GM18873 (cell line): Measurements from ENCODE around the gene VIPR1.

Experiments
- ATAC-seq: cut with Tn5 transposase; IDR thresholded peaks from one replicate; pipeline ENCODE4 v1.9.1; 2021; ENCODE audit warnings: mild to moderate bottlenecking, moderate library complexity, moderate number of reproducible peaks; ENCODE audit not compliant: unreplicated experiment, low FRiP score

VIPR1 gene

GRCh38 chr3:42509111-42509510 lies 6.7 kb downstream of the VIPR1 start:
- no peak for ATAC-seq

- ATAC-seq: no peak
These were observed 7.9 kb downstream of the VIPR1 start for GRCh38 chr3:42510325-42510724.

GRCh38 chr3:42511201-42511600 lies 8.8 kb downstream of the VIPR1 start:
- ATAC-seq: no peak

- no peak for ATAC-seq
These were observed 9.3 kb downstream of the VIPR1 start for GRCh38 chr3:42511736-42512135.

- no peak for ATAC-seq
These were observed 10.7 kb downstream of the VIPR1 start for GRCh38 chr3:42513121-42513520.

GRCh38 chr3:42513521-42513920 lies 11.1 kb downstream of the VIPR1 start:
- ATAC-seq: no peak

GRCh38 chr3:42514876-42515275 lies 12.4 kb downstream of the VIPR1 start:
- ATAC-seq: no peak

GRCh38 chr3:42515391-42515916 lies 13.0 kb downstream of the VIPR1 start:
- no peak for ATAC-seq

GRCh38 chr3:42515976-42516375 lies 13.5 kb downstream of the VIPR1 start:
- no peak for ATAC-seq

- no peak for ATAC-seq
These were observed 14.0 kb downstream of the VIPR1 start for GRCh38 chr3:42516443-42516842.

GRCh38 chr3:42517117-42517516 lies 14.7 kb downstream of the VIPR1 start:
- ATAC-seq: no peak

GRCh38 chr3:42518800-42519567 lies 16.5 kb downstream of the VIPR1 start:
- ATAC-seq: no peak

GRCh38 chr3:42519568-42519962 lies 17.1 kb downstream of the VIPR1 start:
- ATAC-seq: no peak

GRCh38 chr3:42520336-42520735 lies 17.9 kb downstream of the VIPR1 start:
- ATAC-seq: no peak

GRCh38 chr3:42520906-42521305 lies 18.5 kb downstream of the VIPR1 start:
- no peak for ATAC-seq

- ATAC-seq: no peak
These were observed 22.3 kb downstream of the VIPR1 start for GRCh38 chr3:42524751-42525150.

- no peak for ATAC-seq
These were observed 22.8 kb downstream of the VIPR1 start for GRCh38 chr3:42525212-42525611.

GRCh38 chr3:42525736-42526345 lies 23.4 kb downstream of the VIPR1 start:
- ATAC-seq: no peak

GRCh38 chr3:42526616-42527367 lies 24.3 kb downstream of the VIPR1 start:
- no peak for ATAC-seq

GRCh38 chr3:42527368-42527917 lies 25.0 kb downstream of the VIPR1 start:
- no peak for ATAC-seq

- no peak for ATAC-seq
These were observed 27.0 kb downstream of the VIPR1 start for GRCh38 chr3:42529468-42529867.
